CD4-positive, alpha-beta memory T cell (primary cell): ENCODE results near the gene TMTC3. TPM values are rescaled to one million over a fixed set of nuclear protein-coding genes. Genes with fewer than 3 reads are reported as not detected.

Source experiments
- CTCF ChIA-PET: fragments of 350-600 bp; sonication (Branson Sonifier 250); formaldehyde crosslinking; loops from one replicate; lab custom pipeline; 2021; ENCODE audit warnings: inconsistent platforms; ENCODE audit not compliant: partially characterized antibody; lab: Charles Lee
- POLR2A ChIA-PET: fragments of 350-600 bp; sonication (Branson Sonifier 250); formaldehyde crosslinking; loops from one replicate; lab custom pipeline; 2021; ENCODE audit not compliant: partially characterized antibody; lab: Charles Lee
- DNase-seq, 5 donors: peaks; one replicate each; pipeline versions ENCODE4 v3.0.0 to v3.0.0-alpha.2; 2020 to 2022; ENCODE audit warnings: mixed read lengths in 1 of 5
- H3K27ac ChIP-seq: one replicate; pipeline ENCODE4 v1.7.0; 2013; ENCODE audit warnings: low read depth, low read length
- H3K27me3 ChIP-seq: 2 replicates; pipeline ENCODE4 v1.7.0; 2013; ENCODE audit warnings: mild to moderate bottlenecking, low read length, moderate library complexity; ENCODE audit not compliant: insufficient read depth
- H3K36me3 ChIP-seq: 2 replicates; pipeline ENCODE4 v1.7.0; 2013; ENCODE audit warnings: mild to moderate bottlenecking, low read length, moderate library complexity; ENCODE audit not compliant: insufficient read depth
- H3K4me1 ChIP-seq: 2 replicates; pipeline ENCODE4 v1.7.0; 2013; ENCODE audit warnings: mild to moderate bottlenecking, low read length, moderate library complexity; ENCODE audit not compliant: insufficient read depth
- H3K4me3 ChIP-seq, 2 donors: one replicate each; pipeline ENCODE4 v1.7.0; 2013; ENCODE audit warnings: low read length in 2 of 2, mild to moderate bottlenecking in 1 of 2
- H3K9me3 ChIP-seq, 2 donors: one replicate each; pipeline ENCODE4 v1.7.0; 2013; ENCODE audit warnings: low read length in 2 of 2, control low read depth in 1 of 2; ENCODE audit not compliant: control insufficient read depth in 1 of 2
- H3K27ac Mint-ChIP-seq, 7 donors: one replicate each; pipeline ENCODE4 v1.8.0; 2020 to 2021; ENCODE audit warnings: mixed read lengths in 7 of 7, mild to moderate bottlenecking in 6 of 7, inconsistent platforms in 3 of 7, moderate library complexity in 3 of 7
- H3K27me3 Mint-ChIP-seq, 2 donors: one replicate each; pipeline ENCODE4 v1.8.0; 2020 to 2021; ENCODE audit warnings: mixed read lengths in 2 of 2
- H3K36me3 Mint-ChIP-seq, 2 donors: one replicate each; pipeline ENCODE4 v1.8.0; 2020 to 2021; ENCODE audit warnings: mixed read lengths in 2 of 2, inconsistent platforms in 1 of 2, mild to moderate bottlenecking in 1 of 2
- H3K4me1 Mint-ChIP-seq, 4 donors: one replicate each; pipeline ENCODE4 v1.8.0; 2020 to 2021; ENCODE audit warnings: mixed read lengths in 4 of 4, mild to moderate bottlenecking in 1 of 4
- H3K4me3 Mint-ChIP-seq, 8 donors: one replicate each; pipeline ENCODE4 v1.8.0; 2020 to 2021; ENCODE audit warnings: mixed read lengths in 8 of 8, mild to moderate bottlenecking in 7 of 8, moderate library complexity in 6 of 8, inconsistent platforms in 3 of 8
- H3K9me3 Mint-ChIP-seq, 8 donors: one replicate each; pipeline ENCODE4 v1.8.0; 2020 to 2021; ENCODE audit warnings: mixed read lengths in 8 of 8, mild to moderate bottlenecking in 5 of 8, inconsistent platforms in 3 of 8, moderate library complexity in 1 of 8
- intact Hi-C: fragments of 100-400 bp; cut with micrococcal nuclease; formaldehyde crosslinking; loops from one replicate; pipeline ENCODE4 v1.15.1; 2023
- polyA plus RNA-seq, 2 donors: library from polyadenylated mRNA; unstranded; fragments of 300-500 nt; fragmentation: Illumina TruSeq; gene quantifications; one replicate each; pipeline ENCODE4 v1.2.3, GENCODE V29; 2021
- total RNA-seq, 2 experiments: library from RNA; stranded (reverse); gene quantifications; one replicate each; pipeline ENCODE4 v1.2.3, GENCODE V29; 2021

The TMTC3 gene
- total and polyA plus RNA-seq, 4 experiments from 2014 or later, result 1.9 to 15.2 (median 6.8) TPM

DNA sequence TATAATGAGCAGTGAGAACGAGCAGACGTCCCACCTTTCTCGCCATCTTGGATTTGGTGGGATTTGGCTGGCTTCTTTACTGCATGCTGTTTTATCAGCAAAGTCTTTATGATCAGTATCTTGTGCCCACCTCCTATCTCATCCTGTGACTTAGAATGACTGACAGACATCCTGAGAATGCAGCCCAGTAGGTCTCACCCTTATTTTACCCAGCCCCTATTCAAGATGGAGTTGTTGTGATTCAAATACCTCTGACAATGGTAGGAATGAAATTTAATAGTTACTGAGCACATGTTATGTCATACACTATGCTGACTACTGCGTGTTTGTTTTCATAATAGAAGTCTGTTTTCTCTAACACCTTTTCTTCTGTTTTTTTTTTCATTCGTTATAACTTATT, 1.9 kb downstream of the TMTC3 start:
- Mint-ChIP-seq H3K36me3 (peaks cover 0 to 11% of the 10 kb centered on the region in 2 donors), H3K9me3 (no peaks in the 10 kb centered on the region), H3K4me1 (peaks cover 26 to 55% (median 41%) of the 10 kb centered on the region in 4 donors), H3K27me3 (no peaks in the 10 kb centered on the region), H3K4me3 (peak overlapping the region in 6 of 8 donors; percentile 25 to 53 (median 37)), H3K27ac (peak overlapping the region in 3 of 7 donors; percentile 7 to 73 (median 17))
- Histone ChIP-seq H3K36me3 (no peaks in the 10 kb centered on the region), H3K4me1 (peaks cover 29% of the 10 kb centered on the region), H3K27me3 (no peaks in the 10 kb centered on the region), H3K9me3 (no peaks in the 10 kb centered on the region), H3K4me3 (no peak overlapping the region), H3K27ac (no peak overlapping the region)
- ChIA-PET POLR2A (no interaction called here), CTCF (no interaction called here)
- intact Hi-C loops, result loop anchor here (5.0 kb wide), 1 partner anchor 1208 kb away; the partner anchor contains the start of gene DUSP6
- DNase-seq, result no peak

DNA sequence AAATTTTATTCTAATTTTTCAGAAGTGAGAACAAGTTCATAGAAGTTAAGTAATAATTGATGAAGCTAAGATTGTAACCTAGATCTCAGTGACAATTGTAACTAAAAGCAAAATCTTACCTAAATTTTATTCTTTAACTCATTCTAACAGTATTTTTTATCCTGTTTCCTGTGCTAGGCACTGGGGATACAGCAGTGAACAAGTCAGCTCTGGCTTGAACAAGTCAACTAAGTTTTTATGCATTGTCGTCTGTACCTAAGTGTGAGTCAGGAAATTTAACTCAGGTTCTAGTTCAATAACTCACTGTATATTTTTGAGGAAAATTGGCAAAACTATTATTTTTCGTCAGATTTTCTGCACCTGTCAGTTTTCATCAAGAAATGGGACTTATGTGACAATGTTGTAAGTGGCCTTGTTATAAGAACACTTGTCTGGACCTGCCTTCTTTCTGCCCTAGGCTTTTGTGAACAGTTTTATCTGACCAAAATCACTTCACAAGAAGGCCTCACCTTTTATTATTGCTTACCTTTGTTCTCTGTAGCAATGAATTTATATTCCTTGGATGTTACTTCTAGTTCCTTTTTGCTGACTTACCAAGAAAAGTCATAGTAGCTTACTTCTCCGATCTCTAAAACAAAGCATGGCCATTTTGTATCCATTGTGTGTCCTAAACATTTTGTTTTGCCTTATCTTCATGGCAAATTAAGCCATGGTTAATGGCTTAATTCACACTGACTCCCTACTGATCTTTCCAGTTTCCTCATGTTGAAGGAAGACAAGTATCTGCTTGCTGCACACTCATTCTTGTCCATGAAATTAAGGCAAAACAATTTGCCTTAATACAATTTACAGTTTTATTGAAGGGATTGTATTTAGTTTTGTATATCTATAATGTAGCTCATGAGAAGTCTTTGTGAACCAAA, 2.7 kb downstream of the TMTC3 start:
- H3K4me1 Mint-ChIP-seq, result peaks cover 27 to 55% (median 41%) of the 10 kb centered on the region in 4 donors
- peak overlapping the region in 2 of 7 donors; percentile 17 to 73 for H3K27ac Mint-ChIP-seq
- intact Hi-C loops, result loop anchor here (5.0 kb wide), 1 partner anchor 1207 kb away; the partner anchor contains the start of gene DUSP6

DNA sequence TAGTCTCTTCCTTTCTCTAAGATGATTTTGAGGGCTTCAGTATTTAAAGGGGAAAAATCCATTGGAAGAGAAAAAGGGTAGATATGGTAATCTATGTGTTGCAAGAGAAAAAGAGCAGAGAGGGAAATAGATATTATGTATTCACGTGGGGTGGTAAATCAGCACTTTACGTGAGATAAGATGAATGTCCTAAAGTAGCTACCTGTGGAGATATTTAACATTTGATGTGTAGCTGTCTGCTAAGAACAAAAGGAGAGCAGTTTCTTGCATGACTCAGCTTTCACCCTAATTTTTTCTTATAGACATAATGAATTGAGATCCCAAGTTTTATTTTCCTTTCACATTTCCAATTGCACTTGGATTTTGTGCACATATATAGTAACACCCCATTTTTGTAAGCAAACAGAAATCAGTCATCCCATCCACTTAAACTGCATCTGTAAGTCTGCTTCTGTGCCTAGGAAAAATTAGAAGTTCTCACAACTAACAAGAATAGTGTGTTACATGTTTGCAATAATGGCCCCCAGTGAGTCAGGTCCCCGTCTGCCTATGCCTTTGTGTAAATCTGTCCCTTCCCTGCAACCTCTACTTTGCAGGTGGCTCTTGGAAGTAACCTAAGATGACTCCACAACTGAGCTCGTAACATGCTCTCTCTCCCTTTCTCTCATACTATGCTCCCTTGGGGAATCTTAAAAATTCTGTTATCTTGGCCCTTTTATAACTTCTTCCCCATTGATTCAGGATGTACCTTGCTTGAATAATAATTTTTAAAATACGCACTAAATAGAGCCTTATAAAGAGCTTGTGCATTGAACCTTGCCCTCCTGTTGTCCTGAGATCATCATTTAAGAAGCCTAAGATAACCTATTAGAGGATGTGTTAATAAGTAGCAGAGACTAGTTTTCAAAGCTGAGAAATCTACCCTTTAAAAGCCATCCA, 3.7 kb downstream of the TMTC3 start:
- Mint-ChIP-seq H3K27ac (no peak overlapping the region), H3K36me3 (peaks cover 8 to 20% of the 10 kb centered on the region in 2 donors), H3K9me3 (no peaks in the 10 kb centered on the region), H3K4me1 (peaks cover 32 to 56% (median 42%) of the 10 kb centered on the region in 4 donors), H3K27me3 (no peaks in the 10 kb centered on the region), H3K4me3 (peak overlapping the region in 1 of 8 donors; percentile 19)
- Histone ChIP-seq H3K27ac (no peak overlapping the region), H3K36me3 (no peaks in the 10 kb centered on the region), H3K4me3 (no peak overlapping the region), H3K4me1 (peaks cover 29% of the 10 kb centered on the region), H3K27me3 (no peaks in the 10 kb centered on the region), H3K9me3 (no peaks in the 10 kb centered on the region)
- CTCF ChIA-PET, result no interaction called here
- intact Hi-C loops, result no loop called here
- no peak for DNase-seq
- POLR2A ChIA-PET, result interaction anchor here (1.2 kb wide), 1 partner anchor 24 kb away, joined by 3 read pairs; no protein-coding TSS in a partner anchor

More for the DNA sequence above, 2.7 kb downstream of the TMTC3 start:
- H3K36me3 ChIP-seq, result no peaks in the 10 kb centered on the region
- H3K27me3 ChIP-seq, result no peaks in the 10 kb centered on the region
- no peaks in the 10 kb centered on the region for H3K9me3 Mint-ChIP-seq
- H3K4me3 ChIP-seq, result no peak overlapping the region
- no peak overlapping the region for H3K27ac ChIP-seq
- H3K36me3 Mint-ChIP-seq, result peaks cover 2 to 14% of the 10 kb centered on the region in 2 donors
- peaks cover 29% of the 10 kb centered on the region for H3K4me1 ChIP-seq
- CTCF ChIA-PET, result no interaction called here
- no peaks in the 10 kb centered on the region for H3K9me3 ChIP-seq
- no peaks in the 10 kb centered on the region for H3K27me3 Mint-ChIP-seq
- DNase-seq, result no peak
- peak overlapping the region in 5 of 8 donors; percentile 27 to 53 (median 31) for H3K4me3 Mint-ChIP-seq
- POLR2A ChIA-PET, result no interaction called here

DNA sequence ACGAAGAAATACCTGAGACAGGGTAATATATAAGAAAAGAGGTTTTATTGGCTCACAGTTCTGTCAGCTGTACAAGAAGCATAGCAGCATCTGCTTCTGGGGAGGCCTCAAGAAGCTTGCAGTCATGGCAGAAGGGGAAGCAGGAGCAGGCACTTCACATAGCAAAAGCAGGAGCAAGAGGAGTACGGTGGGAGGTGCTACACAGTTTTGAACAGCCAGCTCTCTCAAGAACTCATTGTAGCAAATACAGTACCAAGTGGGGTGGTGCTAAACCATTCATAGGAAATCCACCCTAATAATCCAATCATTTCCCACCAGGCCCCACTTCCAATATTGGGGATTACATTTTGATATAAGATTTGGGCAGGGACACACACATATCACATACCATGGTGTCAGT, 8.0 kb downstream of the TMTC3 start:
- no peak for DNase-seq
- Mint-ChIP-seq H3K27me3 (no peaks in the 10 kb centered on the region), H3K4me1 (peaks cover 20 to 27% (median 22%) of the 10 kb centered on the region in 4 donors), H3K9me3 (no peaks in the 10 kb centered on the region), H3K36me3 (peaks cover 12 to 18% of the 10 kb centered on the region in 2 donors), H3K27ac (no peak overlapping the region), H3K4me3 (no peak overlapping the region)
- Histone ChIP-seq H3K27ac (no peak overlapping the region), H3K27me3 (no peaks in the 10 kb centered on the region), H3K4me1 (peaks cover 6% of the 10 kb centered on the region), H3K9me3 (no peaks in the 10 kb centered on the region), H3K4me3 (no peak overlapping the region), H3K36me3 (no peaks in the 10 kb centered on the region)
- ChIA-PET POLR2A (no interaction called here), CTCF (no interaction called here)
- intact Hi-C loops, result no loop called here

DNA sequence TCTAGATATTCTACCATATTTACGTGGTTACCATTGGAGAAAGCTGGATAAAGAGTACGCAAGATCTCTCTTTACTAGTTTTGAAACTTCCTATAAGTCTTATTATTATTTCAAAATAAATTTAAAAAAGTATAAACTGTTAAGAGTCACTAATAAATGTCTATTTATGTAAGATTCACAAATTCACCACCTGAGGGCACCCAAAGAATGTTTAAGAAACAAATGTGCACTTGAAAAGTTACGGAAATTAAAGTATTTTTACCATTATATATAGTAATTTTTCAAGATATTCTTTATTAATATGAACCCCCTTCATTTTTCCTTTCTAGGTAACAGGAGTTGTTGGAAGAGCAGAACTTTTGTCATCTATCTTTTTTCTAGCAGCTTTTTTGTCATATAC, 11.9 kb downstream of the TMTC3 start:
- Histone ChIP-seq H3K27me3 (no peaks in the 10 kb centered on the region), H3K4me1 (no peaks in the 10 kb centered on the region), H3K27ac (no peak overlapping the region), H3K4me3 (no peak overlapping the region), H3K9me3 (no peaks in the 10 kb centered on the region), H3K36me3 (no peaks in the 10 kb centered on the region)
- intact Hi-C loops, result no loop called here
- Mint-ChIP-seq H3K4me1 (peaks cover 7 to 19% (median 11%) of the 10 kb centered on the region in 4 donors), H3K27ac (no peak overlapping the region), H3K36me3 (peaks cover 21 to 26% of the 10 kb centered on the region in 2 donors), H3K27me3 (no peaks in the 10 kb centered on the region), H3K4me3 (no peak overlapping the region), H3K9me3 (no peaks in the 10 kb centered on the region)
- DNase-seq, result no peak
- CTCF ChIA-PET, result no interaction called here
- POLR2A ChIA-PET, result no interaction called here

DNA sequence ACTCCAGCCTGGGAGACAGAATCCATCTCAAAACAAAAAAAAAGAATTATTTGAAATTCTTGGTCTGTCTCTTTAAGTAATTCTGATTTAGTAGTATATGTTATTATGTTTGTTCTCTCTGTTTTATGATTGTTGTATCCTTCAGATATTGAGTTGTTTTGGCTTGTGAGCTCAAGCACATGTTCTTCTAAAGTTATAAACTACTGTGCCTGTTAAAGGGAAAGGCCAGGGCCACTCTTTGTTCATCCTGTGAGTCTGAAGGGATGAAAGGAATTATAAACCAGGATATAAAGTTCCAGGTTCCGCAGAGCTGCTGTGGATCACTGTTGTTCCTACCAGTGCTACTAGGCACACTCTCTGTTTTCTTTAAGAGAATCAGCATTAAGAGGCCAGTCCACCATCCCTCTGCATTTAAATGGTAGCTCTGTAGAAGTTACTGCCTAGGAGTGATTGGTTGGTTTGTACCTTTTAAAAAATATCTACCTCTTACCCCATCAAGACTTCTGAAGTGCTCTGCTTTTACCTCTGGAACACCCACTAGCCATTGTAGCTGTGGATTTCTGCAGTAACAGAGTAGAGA, 14.1 kb downstream of the TMTC3 start:
- H3K27me3 Mint-ChIP-seq, result no peaks in the 10 kb centered on the region
- H3K4me1 Mint-ChIP-seq, result peaks cover 0 to 10% (median 8%) of the 10 kb centered on the region in 4 donors
- ChIA-PET CTCF (no interaction called here), POLR2A (no interaction called here)
- Histone ChIP-seq H3K27ac (no peak overlapping the region), H3K9me3 (no peaks in the 10 kb centered on the region), H3K27me3 (no peaks in the 10 kb centered on the region), H3K4me3 (no peak overlapping the region), H3K4me1 (no peaks in the 10 kb centered on the region), H3K36me3 (no peaks in the 10 kb centered on the region)
- no peak for DNase-seq
- intact Hi-C loops, result no loop called here
- peaks cover 19 to 20% of the 10 kb centered on the region in 2 donors for H3K36me3 Mint-ChIP-seq
- peak overlapping the region in 1 of 7 donors; percentile 81 for H3K27ac Mint-ChIP-seq
- no peak overlapping the region for H3K4me3 Mint-ChIP-seq
- H3K9me3 Mint-ChIP-seq, result no peaks in the 10 kb centered on the region
